Stimulated activated CD8-positive, alpha-beta memory T cell treated with anti-CD3 and anti-CD28 coated beads, Interleukin-15, amount 100 ng/mL, for 1 hour (primary cell): ENCODE data around the gene S100A5.

Source experiments
- DNase-seq: peaks from one replicate; pipeline ENCODE4 v3.0.0-alpha.2; 2020; ENCODE audit warnings: low read depth

S100A5 gene

GRCh38 chr1:153506831-153507413 lies 33.8 kb downstream of the S100A5 start:
- no peak for DNase-seq

- no peak for DNase-seq
Measured at GRCh38 chr1:153506386-153506785, 34.3 kb downstream of the S100A5 start.

- no peak for DNase-seq
Measured at GRCh38 chr1:153505576-153505975, 35.2 kb downstream of the S100A5 start.

- DNase-seq = no peak
Measured at GRCh38 chr1:153503766-153504165, 37.0 kb downstream of the S100A5 start.

- DNase-seq = no peak
Measured at GRCh38 chr1:153498746-153499145, 42.0 kb downstream of the S100A5 start.

- no peak for DNase-seq
Measured at GRCh38 chr1:153495536-153495935, 45.2 kb downstream of the S100A5 start.

- peak; percentile 68 for DNase-seq
Measured at GRCh38 chr1:153494976-153495535, 45.7 kb downstream of the S100A5 start.

- DNase-seq = no peak
Measured at GRCh38 chr1:153493343-153493960, 47.3 kb downstream of the S100A5 start.

GRCh38 chr1:153490272-153491051 lies 50.3 kb downstream of the S100A5 start:
- DNase-seq = no peak

GRCh38 chr1:153488731-153489130 lies 52.0 kb downstream of the S100A5 start:
- no peak for DNase-seq

- no peak for DNase-seq
Measured at GRCh38 chr1:153487707-153488106, 53.0 kb downstream of the S100A5 start.
